ENCODE data around the gene APOL1.

DNA sequence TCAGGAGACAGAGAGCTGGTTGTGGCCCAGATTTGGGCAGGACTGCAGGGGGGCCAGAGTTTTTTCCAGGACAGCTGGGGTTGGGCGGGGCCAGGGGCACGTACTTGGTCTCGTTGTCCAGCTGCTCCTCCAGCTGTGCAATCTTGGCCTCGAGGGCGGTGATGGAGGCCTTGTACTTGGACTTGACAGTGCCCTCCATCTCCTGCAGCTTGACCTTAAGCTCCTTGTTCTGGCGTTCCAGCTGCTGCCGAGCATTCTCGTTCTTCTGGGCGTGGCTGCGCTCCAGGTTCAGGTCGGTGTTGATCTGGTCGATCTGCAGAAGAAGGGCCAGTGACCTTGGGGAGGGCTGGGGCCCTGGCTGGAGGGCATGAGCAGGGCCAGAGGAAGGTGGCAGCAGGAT, 32.1 kb downstream of the APOL1 start:
- TF ChIP-seq, protein P1, sequence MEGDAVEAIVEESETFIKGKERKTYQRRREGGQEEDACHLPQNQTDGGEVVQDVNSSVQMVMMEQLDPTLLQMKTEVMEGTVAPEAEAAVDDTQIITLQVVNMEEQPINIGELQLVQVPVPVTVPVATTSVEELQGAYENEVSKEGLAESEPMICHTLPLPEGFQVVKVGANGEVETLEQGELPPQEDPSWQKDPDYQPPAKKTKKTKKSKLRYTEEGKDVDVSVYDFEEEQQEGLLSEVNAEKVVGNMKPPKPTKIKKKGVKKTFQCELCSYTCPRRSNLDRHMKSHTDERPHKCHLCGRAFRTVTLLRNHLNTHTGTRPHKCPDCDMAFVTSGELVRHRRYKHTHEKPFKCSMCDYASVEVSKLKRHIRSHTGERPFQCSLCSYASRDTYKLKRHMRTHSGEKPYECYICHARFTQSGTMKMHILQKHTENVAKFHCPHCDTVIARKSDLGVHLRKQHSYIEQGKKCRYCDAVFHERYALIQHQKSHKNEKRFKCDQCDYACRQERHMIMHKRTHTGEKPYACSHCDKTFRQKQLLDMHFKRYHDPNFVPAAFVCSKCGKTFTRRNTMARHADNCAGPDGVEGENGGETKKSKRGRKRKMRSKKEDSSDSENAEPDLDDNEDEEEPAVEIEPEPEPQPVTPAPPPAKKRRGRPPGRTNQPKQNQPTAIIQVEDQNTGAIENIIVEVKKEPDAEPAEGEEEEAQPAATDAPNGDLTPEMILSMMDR (IDR thresholded peaks at IDR 0.05): no peak
- TF ChIP-seq EP300 (IDR thresholded peaks at IDR 0.05) (no peak), POLR2AphosphoS5 (IDR thresholded peaks at IDR 0.05) (peak in 1 of 2 donors; percentile 38)
